ENCODE data around the gene CADPS2. TPM values are rescaled to one million over a fixed set of nuclear protein-coding genes. Genes with fewer than 3 reads are reported as not detected.

CADPS2 gene
- polyA plus RNA-seq, 1 experiment: 0.38 TPM

DNA sequence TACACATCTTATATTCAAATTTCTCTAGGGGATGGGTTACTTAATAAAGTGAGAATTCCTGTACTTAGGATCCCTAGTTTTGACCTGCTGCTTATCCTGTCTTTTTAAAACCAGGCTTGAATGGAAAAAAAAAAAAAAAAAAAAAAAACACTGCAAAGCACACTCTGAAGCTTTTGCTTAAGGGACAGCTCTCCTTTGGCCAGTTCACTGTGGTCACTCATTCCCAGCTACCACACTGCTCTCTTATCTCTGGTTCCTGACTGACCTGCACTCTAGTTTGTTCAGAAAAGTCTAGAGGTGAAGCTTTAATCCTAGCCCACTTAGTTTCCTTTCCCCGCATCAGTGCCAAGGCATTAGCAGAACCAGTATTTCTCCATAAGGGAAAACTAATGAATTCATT is 82.4 kb downstream of the CADPS2 start:
- POLR2A ChIA-PET: no interaction called here

DNA sequence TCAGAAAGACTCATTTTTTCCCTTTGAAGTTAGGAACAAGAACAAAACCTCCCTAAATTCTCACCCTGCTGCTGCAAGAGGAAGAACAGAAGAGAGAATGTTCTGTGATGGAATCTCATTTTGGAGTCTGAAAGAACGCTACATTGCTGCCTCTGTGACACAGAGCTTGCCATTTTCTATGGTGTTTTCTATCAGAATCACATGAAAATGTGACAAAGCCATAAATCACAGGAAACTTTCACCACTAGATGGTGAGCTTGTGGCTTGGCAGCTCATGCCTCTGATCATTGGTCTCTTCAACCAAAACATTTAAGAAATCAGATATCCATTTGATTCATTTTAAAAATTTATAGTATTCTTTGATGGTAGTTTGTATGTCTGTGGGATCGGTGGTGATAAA is 82.9 kb downstream of the CADPS2 start:
- TF ChIP-seq, protein P1, sequence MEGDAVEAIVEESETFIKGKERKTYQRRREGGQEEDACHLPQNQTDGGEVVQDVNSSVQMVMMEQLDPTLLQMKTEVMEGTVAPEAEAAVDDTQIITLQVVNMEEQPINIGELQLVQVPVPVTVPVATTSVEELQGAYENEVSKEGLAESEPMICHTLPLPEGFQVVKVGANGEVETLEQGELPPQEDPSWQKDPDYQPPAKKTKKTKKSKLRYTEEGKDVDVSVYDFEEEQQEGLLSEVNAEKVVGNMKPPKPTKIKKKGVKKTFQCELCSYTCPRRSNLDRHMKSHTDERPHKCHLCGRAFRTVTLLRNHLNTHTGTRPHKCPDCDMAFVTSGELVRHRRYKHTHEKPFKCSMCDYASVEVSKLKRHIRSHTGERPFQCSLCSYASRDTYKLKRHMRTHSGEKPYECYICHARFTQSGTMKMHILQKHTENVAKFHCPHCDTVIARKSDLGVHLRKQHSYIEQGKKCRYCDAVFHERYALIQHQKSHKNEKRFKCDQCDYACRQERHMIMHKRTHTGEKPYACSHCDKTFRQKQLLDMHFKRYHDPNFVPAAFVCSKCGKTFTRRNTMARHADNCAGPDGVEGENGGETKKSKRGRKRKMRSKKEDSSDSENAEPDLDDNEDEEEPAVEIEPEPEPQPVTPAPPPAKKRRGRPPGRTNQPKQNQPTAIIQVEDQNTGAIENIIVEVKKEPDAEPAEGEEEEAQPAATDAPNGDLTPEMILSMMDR (IDR thresholded peaks at IDR 0.05; ENCODE audit: insufficient read depth, low read depth, low read length): no peak
- Histone ChIP-seq H3K27me3 (ENCODE audit: control insufficient read depth, insufficient read depth, low read length) (no peaks in the 10 kb centered on the region), H3K4me3 (ENCODE audit: low read depth, low read length) (no peak overlapping the region), H3K36me3 (ENCODE audit: control insufficient read depth, insufficient read depth, low read length) (no peaks in the 10 kb centered on the region)
- POLR2A ChIA-PET: no interaction called here
- CTCF ChIA-PET: no interaction called here
- no peak for DNase-seq (ENCODE audit: low read depth)

More for the DNA sequence above, 82.4 kb downstream of the CADPS2 start:
- no peaks in the 10 kb centered on the region for H3K36me3 ChIP-seq (ENCODE audit: control insufficient read depth, insufficient read depth, low read length)
- DNase-seq (ENCODE audit: low read depth): no peak
- CTCF ChIA-PET: no interaction called here
- H3K4me3 ChIP-seq (ENCODE audit: low read depth, low read length): no peak overlapping the region
- H3K27me3 ChIP-seq (ENCODE audit: control insufficient read depth, insufficient read depth, low read length): no peaks in the 10 kb centered on the region
- TF ChIP-seq, protein P1 (IDR thresholded peaks at IDR 0.05; ENCODE audit: insufficient read depth, low read depth, low read length): no peak

DNA sequence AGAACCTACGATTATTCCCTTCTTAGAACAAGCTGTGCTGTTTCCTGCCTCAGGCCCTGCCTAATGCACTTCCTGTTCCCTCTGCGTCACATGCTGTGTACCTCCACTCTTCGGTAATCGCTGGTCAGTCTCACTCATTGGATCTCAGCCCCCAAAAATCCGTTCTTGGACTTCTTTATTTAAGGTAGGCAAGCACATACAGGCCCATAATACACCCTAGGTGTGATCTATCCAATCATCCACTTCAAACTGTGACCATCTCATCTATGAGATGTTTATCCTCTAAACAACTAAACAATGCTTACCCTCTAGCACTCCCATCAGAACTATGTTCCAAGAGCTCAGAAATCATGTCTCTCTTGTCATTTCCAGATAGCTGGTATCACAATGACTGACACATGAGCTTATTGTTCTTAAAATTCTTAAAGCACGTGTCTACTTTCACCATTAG is 83.9 kb downstream of the CADPS2 start:
- TF ChIP-seq, protein P1 (IDR thresholded peaks at IDR 0.05; ENCODE audit: insufficient read depth, low read depth, low read length): no peak
- Histone ChIP-seq H3K36me3 (ENCODE audit: control insufficient read depth, insufficient read depth, low read length) (no peaks in the 10 kb centered on the region), H3K27me3 (ENCODE audit: control insufficient read depth, insufficient read depth, low read length) (no peaks in the 10 kb centered on the region), H3K4me3 (ENCODE audit: low read depth, low read length) (no peak overlapping the region)
- DNase-seq (ENCODE audit: low read depth): no peak
- POLR2A ChIA-PET: no interaction called here
- CTCF ChIA-PET: interaction anchor here (0.6 kb wide), 1 partner anchor 142 kb away, joined by 3 read pairs; no protein-coding TSS in a partner anchor

DNA sequence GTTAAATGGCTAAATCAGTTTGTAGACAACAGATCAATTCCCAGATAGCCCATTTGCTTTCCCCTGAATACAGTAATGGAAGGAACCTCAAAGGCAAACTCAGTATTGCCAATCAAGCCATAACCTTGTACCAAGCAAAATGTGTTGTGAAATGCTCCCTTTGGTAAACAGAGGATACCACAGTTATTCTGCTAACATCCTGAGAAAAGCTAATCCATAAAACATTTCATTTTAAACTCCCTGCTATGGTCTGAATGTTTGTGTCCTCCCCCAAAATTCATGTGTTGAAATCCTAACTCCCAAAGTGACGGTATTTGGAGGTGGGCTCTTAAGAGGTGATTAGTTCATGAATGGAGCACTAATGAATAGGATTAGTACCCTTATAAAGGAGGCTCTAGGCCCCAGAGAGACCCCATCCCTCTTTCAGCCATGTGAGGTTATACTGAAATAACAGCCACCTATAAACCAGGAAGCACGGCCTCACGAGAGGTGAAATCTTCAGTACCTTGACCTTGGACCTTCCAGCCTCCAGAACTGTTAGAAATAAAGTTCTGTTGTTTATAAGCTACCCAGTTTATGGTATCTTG is 94.2 kb downstream of the CADPS2 start:
- H3K4me3 ChIP-seq (ENCODE audit: low read depth, low read length): no peak overlapping the region
- no peaks in the 10 kb centered on the region for H3K36me3 ChIP-seq (ENCODE audit: control insufficient read depth, insufficient read depth, low read length)
- no peak for DNase-seq (ENCODE audit: low read depth)
- ChIA-PET CTCF (no interaction called here), POLR2A (no interaction called here)
- H3K27me3 ChIP-seq (ENCODE audit: control insufficient read depth, insufficient read depth, low read length): no peaks in the 10 kb centered on the region
- TF ChIP-seq, protein P1 (IDR thresholded peaks at IDR 0.05; ENCODE audit: insufficient read depth, low read depth, low read length): no peak

DNA sequence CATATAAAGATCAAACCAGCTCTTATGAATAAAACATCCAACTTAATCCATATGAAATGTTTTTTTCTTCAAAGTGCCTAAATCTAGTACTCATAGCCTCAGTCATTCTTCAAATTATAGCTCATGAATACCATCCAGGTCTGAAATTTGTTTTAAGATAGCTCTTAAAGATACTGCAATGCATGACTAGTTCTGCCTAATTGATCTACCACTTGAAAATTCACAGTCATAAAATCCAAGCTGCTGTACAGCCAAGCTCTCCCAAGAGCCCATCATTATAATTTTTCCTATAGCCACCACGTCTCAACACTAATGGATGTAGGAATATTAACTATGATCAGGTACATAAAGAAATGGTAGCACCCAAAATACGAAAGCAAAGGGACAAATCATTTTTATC is 95.7 kb downstream of the CADPS2 start:
- ChIA-PET CTCF (no interaction called here), POLR2A (no interaction called here)
- Histone ChIP-seq H3K4me3 (ENCODE audit: low read depth, low read length) (no peak overlapping the region), H3K27me3 (ENCODE audit: control insufficient read depth, insufficient read depth, low read length) (no peaks in the 10 kb centered on the region), H3K36me3 (ENCODE audit: control insufficient read depth, insufficient read depth, low read length) (no peaks in the 10 kb centered on the region)
- TF ChIP-seq, protein P1 (IDR thresholded peaks at IDR 0.05; ENCODE audit: insufficient read depth, low read depth, low read length): no peak
- DNase-seq (ENCODE audit: low read depth): no peak
